ENCODE data around the gene RYR2. TPM values are rescaled to one million over a fixed set of nuclear protein-coding genes. Genes with fewer than 3 reads are reported as not detected.

RYR2 gene
- total RNA-seq, 2 experiments from 2014 or later = not detected

DNA sequence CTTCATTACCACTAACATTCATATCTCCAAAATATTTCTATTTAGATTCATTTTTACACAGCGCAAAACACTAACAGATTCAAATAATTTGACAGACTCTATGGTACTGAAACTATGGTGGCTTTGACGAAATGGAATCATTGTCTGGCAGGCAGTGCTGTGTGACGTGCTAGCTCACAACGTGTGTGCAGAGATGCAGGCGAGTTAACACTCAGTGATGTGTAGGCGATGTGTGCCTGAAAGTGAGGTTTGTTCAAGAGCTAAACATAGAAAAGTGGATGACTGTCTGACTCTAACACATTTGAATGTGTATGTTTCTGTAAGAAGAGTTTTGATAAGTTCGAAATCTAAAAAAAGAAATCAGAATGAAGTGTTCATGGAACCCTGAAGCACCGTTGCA, 97.7 kb downstream of the RYR2 start:
- Histone ChIP-seq H3K36me3 (ENCODE audit: insufficient read depth, low read length) (no peaks in the 10 kb centered on the region), H3K4me3 (ENCODE audit: low read depth, low read length, poor library complexity, severe bottlenecking) (no peak overlapping the region), H3K4me1 (ENCODE audit: insufficient read depth, low read length, poor library complexity, severe bottlenecking) (no peaks in the 10 kb centered on the region), H3K27ac (ENCODE audit: low read depth, low read length, poor library complexity, severe bottlenecking) (no peak overlapping the region), H3K4me2 (ENCODE audit: low read length) (no peak overlapping the region), H2AFZ (ENCODE audit: low read length) (no peak overlapping the region), H3K9me3 (ENCODE audit: low read length) (no peaks in the 10 kb centered on the region), H4K20me1 (ENCODE audit: insufficient read depth, low read length) (no peaks in the 10 kb centered on the region), H3K9me2 (ENCODE audit: insufficient read depth, low read length) (no peaks in the 10 kb centered on the region), H3K79me2 (ENCODE audit: insufficient read depth, low read depth, low read length) (no peaks in the 10 kb centered on the region)
- TF ChIP-seq EZH2phosphoT487 (IDR thresholded peaks at IDR 0.05; ENCODE audit: borderline replicate concordance, low read depth, low read length) = no peak
- TF ChIP-seq, protein P1, sequence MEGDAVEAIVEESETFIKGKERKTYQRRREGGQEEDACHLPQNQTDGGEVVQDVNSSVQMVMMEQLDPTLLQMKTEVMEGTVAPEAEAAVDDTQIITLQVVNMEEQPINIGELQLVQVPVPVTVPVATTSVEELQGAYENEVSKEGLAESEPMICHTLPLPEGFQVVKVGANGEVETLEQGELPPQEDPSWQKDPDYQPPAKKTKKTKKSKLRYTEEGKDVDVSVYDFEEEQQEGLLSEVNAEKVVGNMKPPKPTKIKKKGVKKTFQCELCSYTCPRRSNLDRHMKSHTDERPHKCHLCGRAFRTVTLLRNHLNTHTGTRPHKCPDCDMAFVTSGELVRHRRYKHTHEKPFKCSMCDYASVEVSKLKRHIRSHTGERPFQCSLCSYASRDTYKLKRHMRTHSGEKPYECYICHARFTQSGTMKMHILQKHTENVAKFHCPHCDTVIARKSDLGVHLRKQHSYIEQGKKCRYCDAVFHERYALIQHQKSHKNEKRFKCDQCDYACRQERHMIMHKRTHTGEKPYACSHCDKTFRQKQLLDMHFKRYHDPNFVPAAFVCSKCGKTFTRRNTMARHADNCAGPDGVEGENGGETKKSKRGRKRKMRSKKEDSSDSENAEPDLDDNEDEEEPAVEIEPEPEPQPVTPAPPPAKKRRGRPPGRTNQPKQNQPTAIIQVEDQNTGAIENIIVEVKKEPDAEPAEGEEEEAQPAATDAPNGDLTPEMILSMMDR (conservative IDR thresholded peaks at IDR 0.05; ENCODE audit: low read length) = no peak
- DNase-seq (ENCODE audit: low spot score) = no peak
- intact Hi-C loops (cut with micrococcal nuclease; ENCODE audit: unreplicated experiment) = no loop called here
- no TSS peak for BruUV-seq (replicated peaks)
- POLR2A ChIA-PET = no interaction called here
- CTCF ChIA-PET (ENCODE audit: unreplicated experiment) = no interaction called here

GRCh38 chr1:237140986-237141385, 99.0 kb downstream of the RYR2 start:
- Histone ChIP-seq H3K4me3 (ENCODE audit: low read depth, low read length, poor library complexity, severe bottlenecking) (no peak overlapping the region), H3K79me2 (ENCODE audit: insufficient read depth, low read depth, low read length) (no peaks in the 10 kb centered on the region), H3K9me3 (ENCODE audit: low read length) (no peaks in the 10 kb centered on the region), H3K4me1 (ENCODE audit: insufficient read depth, low read length, poor library complexity, severe bottlenecking) (no peaks in the 10 kb centered on the region), H3K9me2 (ENCODE audit: insufficient read depth, low read length) (no peaks in the 10 kb centered on the region), H2AFZ (ENCODE audit: low read length) (no peak overlapping the region), H3K27ac (ENCODE audit: low read depth, low read length, poor library complexity, severe bottlenecking) (no peak overlapping the region), H4K20me1 (ENCODE audit: insufficient read depth, low read length) (no peaks in the 10 kb centered on the region), H3K4me2 (ENCODE audit: low read length) (no peak overlapping the region), H3K36me3 (ENCODE audit: insufficient read depth, low read length) (no peaks in the 10 kb centered on the region)
- TF ChIP-seq EZH2phosphoT487 (IDR thresholded peaks at IDR 0.05; ENCODE audit: borderline replicate concordance, low read depth, low read length) = no peak
- TF ChIP-seq, protein P1 (conservative IDR thresholded peaks at IDR 0.05; ENCODE audit: low read length) = no peak
- POLR2A ChIA-PET = no interaction called here
- DNase-seq (ENCODE audit: low spot score) = no peak
- CTCF ChIA-PET (ENCODE audit: unreplicated experiment) = no interaction called here
- no TSS peak for BruUV-seq (replicated peaks)
- intact Hi-C loops (cut with micrococcal nuclease; ENCODE audit: unreplicated experiment) = no loop called here

DNA sequence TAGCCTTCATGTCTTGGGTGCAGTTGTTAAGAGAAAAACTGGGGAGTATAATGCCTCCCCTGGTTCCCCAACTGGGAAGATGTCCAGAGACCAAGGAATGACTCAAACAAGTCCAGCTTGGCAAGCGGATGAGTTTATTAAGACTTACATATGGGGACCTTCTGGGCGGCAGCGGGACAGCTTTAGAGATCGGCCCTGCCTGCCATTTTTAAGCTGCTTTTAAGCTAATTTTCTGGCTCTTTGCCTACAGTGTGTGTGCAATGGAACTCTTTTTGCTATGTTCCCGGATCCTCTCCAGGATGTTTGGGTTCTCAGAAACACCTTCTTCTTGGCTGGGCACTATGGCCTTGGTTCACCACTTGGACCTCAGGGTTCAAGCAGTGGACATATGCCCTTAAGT, 99.5 kb downstream of the RYR2 start:
- intact Hi-C loops (cut with micrococcal nuclease; ENCODE audit: unreplicated experiment) = no loop called here
- CTCF ChIA-PET (ENCODE audit: unreplicated experiment) = no interaction called here
- TF ChIP-seq EZH2phosphoT487 (IDR thresholded peaks at IDR 0.05; ENCODE audit: borderline replicate concordance, low read depth, low read length) = no peak
- TF ChIP-seq, protein P1 (conservative IDR thresholded peaks at IDR 0.05; ENCODE audit: low read length) = no peak
- no peak overlapping the region for H3K27ac ChIP-seq (ENCODE audit: low read depth, low read length, poor library complexity, severe bottlenecking)
- no peaks in the 10 kb centered on the region for H3K79me2 ChIP-seq (ENCODE audit: insufficient read depth, low read depth, low read length)
- no TSS peak for BruUV-seq (replicated peaks)
- H3K9me3 ChIP-seq (ENCODE audit: low read length) = no peaks in the 10 kb centered on the region
- H4K20me1 ChIP-seq (ENCODE audit: insufficient read depth, low read length) = no peaks in the 10 kb centered on the region
- no peaks in the 10 kb centered on the region for H3K36me3 ChIP-seq (ENCODE audit: insufficient read depth, low read length)
- POLR2A ChIA-PET = no interaction called here
- no peak overlapping the region for H2AFZ ChIP-seq (ENCODE audit: low read length)
- no peaks in the 10 kb centered on the region for H3K9me2 ChIP-seq (ENCODE audit: insufficient read depth, low read length)
- no peak overlapping the region for H3K4me3 ChIP-seq (ENCODE audit: low read depth, low read length, poor library complexity, severe bottlenecking)
- no peaks in the 10 kb centered on the region for H3K4me1 ChIP-seq (ENCODE audit: insufficient read depth, low read length, poor library complexity, severe bottlenecking)
- no peak overlapping the region for H3K4me2 ChIP-seq (ENCODE audit: low read length)
- no peak for DNase-seq (ENCODE audit: low spot score)
